VCaP (cell line): Measurements from ENCODE around the gene DCTN2.
"Not testable (repeated sequence)": the region's sequence is repeated elsewhere in the genome, so short reads cannot be mapped to it uniquely, and the experiment has no call there.

Experiments used
- H3K27ac ChIP-seq: fragments of 450-650 bp; 2 replicates; pipeline ENCODE4 v1.5.1; 2017
- TF ChIP-seq, protein P1 (sequence below): fragments of 450-650 bp; conservative IDR thresholded peaks from 2 replicates; pipeline ENCODE4 v1.5.1; 2017; ENCODE audit warnings: mild to moderate bottlenecking, moderate library complexity

Gene DCTN2

GRCh38 chr12:57574795-57575194 lies 27.8 kb upstream of the DCTN2 start:
- TF ChIP-seq, protein P1, sequence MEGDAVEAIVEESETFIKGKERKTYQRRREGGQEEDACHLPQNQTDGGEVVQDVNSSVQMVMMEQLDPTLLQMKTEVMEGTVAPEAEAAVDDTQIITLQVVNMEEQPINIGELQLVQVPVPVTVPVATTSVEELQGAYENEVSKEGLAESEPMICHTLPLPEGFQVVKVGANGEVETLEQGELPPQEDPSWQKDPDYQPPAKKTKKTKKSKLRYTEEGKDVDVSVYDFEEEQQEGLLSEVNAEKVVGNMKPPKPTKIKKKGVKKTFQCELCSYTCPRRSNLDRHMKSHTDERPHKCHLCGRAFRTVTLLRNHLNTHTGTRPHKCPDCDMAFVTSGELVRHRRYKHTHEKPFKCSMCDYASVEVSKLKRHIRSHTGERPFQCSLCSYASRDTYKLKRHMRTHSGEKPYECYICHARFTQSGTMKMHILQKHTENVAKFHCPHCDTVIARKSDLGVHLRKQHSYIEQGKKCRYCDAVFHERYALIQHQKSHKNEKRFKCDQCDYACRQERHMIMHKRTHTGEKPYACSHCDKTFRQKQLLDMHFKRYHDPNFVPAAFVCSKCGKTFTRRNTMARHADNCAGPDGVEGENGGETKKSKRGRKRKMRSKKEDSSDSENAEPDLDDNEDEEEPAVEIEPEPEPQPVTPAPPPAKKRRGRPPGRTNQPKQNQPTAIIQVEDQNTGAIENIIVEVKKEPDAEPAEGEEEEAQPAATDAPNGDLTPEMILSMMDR, result no peak
- H3K27ac ChIP-seq, result no peak overlapping the region

GRCh38 chr12:57571926-57572762 lies 25.2 kb upstream of the DCTN2 start:
- no peak overlapping the region for H3K27ac ChIP-seq
- TF ChIP-seq, protein P1, result no peak

DNA sequence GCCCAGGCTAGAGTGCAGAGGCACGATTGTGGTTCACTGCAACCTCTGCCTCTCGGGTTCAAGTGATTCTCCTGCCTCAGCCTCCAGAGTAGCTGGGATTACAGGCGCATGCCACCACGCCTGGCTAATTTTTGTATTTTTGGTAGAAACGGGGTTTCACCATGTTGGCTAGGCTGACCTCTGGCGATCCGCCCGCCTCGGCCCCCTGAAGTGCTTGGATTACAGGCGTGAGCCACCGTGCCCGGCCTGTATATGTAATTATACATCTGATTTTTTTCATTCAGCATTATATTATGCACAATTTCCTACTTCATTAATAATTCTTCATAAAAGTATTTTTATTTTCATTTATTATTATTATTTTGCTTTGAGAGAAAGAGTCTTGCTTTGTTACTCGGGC lies 23.4 kb upstream of the DCTN2 start:
- not testable (repeated sequence) for H3K27ac ChIP-seq

- TF ChIP-seq, protein P1, result no peak
- H3K27ac ChIP-seq, result no peak overlapping the region
Observed at GRCh38 chr12:57569858-57570257, 22.9 kb upstream of the DCTN2 start.

DNA sequence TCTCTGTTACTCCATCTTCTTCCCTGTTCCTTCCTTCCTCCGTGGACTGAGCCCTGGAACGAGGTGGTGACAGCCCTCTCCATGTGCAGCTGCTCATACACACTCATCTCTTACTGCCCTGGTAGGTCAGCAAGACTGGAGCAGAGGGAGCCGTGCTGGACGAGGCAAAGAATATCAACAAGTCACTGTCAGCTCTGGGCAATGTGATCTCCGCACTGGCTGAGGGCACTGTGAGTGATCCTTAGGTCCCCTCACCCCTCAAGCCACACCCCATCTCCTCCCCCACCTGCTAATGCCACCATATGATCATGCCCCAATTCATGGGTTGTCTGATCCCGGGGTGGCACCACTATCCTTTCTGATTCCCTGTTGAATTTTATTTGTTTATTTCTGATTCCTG lies 21.8 kb upstream of the DCTN2 start:
- TF ChIP-seq, protein P1, result no peak
- H3K27ac ChIP-seq, result no peak overlapping the region

- H3K27ac ChIP-seq, result no peak overlapping the region
- TF ChIP-seq, protein P1, result no peak
Observed at GRCh38 chr12:57564178-57564740, 17.3 kb upstream of the DCTN2 start.

GRCh38 chr12:57563358-57563757 lies 16.4 kb upstream of the DCTN2 start:
- H3K27ac ChIP-seq, result no peak overlapping the region
- TF ChIP-seq, protein P1, result no peak

GRCh38 chr12:57561117-57561516 lies 14.1 kb upstream of the DCTN2 start:
- not testable (repeated sequence) for H3K27ac ChIP-seq
